Glutamatergic neuron (in vitro differentiated cells): Measurements from ENCODE around the gene VAPB. TPM values are rescaled to one million over a fixed set of nuclear protein-coding genes. Genes with fewer than 3 reads are reported as not detected.

ENCODE experiments used
- DNase-seq: peaks from one replicate; pipeline ENCODE4 v3.0.0; 2022
- H3K27ac Mint-ChIP-seq: one replicate; pipeline ENCODE4 v1.8.0; 2020; ENCODE audit warnings: mild to moderate bottlenecking, mixed read lengths, inconsistent platforms; ENCODE audit not compliant: unreplicated experiment
- H3K27me3 Mint-ChIP-seq: one replicate; pipeline ENCODE4 v1.8.0; 2020; ENCODE audit warnings: mild to moderate bottlenecking, moderate library complexity, mixed read lengths, inconsistent platforms; ENCODE audit not compliant: unreplicated experiment
- H3K36me3 Mint-ChIP-seq: one replicate; pipeline ENCODE4 v1.8.0; 2020; ENCODE audit warnings: mild to moderate bottlenecking, mixed read lengths, inconsistent platforms; ENCODE audit not compliant: unreplicated experiment
- H3K4me1 Mint-ChIP-seq: one replicate; pipeline ENCODE4 v1.8.0; 2020; ENCODE audit warnings: mild to moderate bottlenecking, low read depth, mixed read lengths, inconsistent platforms; ENCODE audit not compliant: unreplicated experiment
- H3K4me3 Mint-ChIP-seq: one replicate; pipeline ENCODE4 v1.8.0; 2020; ENCODE audit warnings: mild to moderate bottlenecking, mixed read lengths, inconsistent platforms; ENCODE audit not compliant: unreplicated experiment
- H3K9me3 Mint-ChIP-seq: one replicate; pipeline ENCODE4 v1.8.0; 2020; ENCODE audit warnings: mild to moderate bottlenecking, moderate library complexity, mixed read lengths, inconsistent platforms; ENCODE audit not compliant: unreplicated experiment
- CTCF ChIP-seq: fragments of 200-600 bp; sonication (generic); IDR thresholded peaks from one replicate; pipeline ENCODE4 v1.5.0; 2021; ENCODE audit not compliant: partially characterized antibody, unreplicated experiment
- total RNA-seq: library from RNA; stranded (reverse); fragmentation: NEBNext Ultra II Directional; extraction: Animal tissue kit (Norgen Biotek cat#: 25700); gene quantifications from one replicate; pipeline ENCODE4 v1.2.1, GENCODE V29; 2021; ENCODE audit not compliant: unreplicated experiment

Gene VAPB
- total RNA-seq, 1 donor from 2014 or later, result 60.5 TPM

- Mint-ChIP-seq H3K27me3 (no peaks in the 10 kb centered on the region), H3K27ac (no peak overlapping the region), H3K36me3 (no peaks in the 10 kb centered on the region), H3K9me3 (no peaks in the 10 kb centered on the region), H3K4me3 (no peak overlapping the region), H3K4me1 (peaks cover 4% of the 10 kb centered on the region)
- no peak for DNase-seq
- TF ChIP-seq CTCF, result no peak
These were observed 16.7 kb downstream of the VAPB start for GRCh38 chr20:58405504-58406291.

GRCh38 chr20:58406422-58407001, 17.5 kb downstream of the VAPB start:
- Mint-ChIP-seq H3K27ac (no peak overlapping the region), H3K9me3 (no peaks in the 10 kb centered on the region), H3K4me1 (peaks cover 4% of the 10 kb centered on the region), H3K36me3 (no peaks in the 10 kb centered on the region), H3K27me3 (no peaks in the 10 kb centered on the region), H3K4me3 (no peak overlapping the region)
- DNase-seq, result no peak
- no peak for TF ChIP-seq CTCF

- Mint-ChIP-seq H3K27me3 (no peaks in the 10 kb centered on the region), H3K36me3 (no peaks in the 10 kb centered on the region), H3K4me1 (peaks cover 4% of the 10 kb centered on the region), H3K4me3 (no peak overlapping the region), H3K27ac (no peak overlapping the region), H3K9me3 (no peaks in the 10 kb centered on the region)
- TF ChIP-seq CTCF, result no peak
- DNase-seq, result no peak
These were observed 18.3 kb downstream of the VAPB start for GRCh38 chr20:58407201-58407873.

GRCh38 chr20:58407966-58408557, 19.0 kb downstream of the VAPB start:
- Mint-ChIP-seq H3K27me3 (no peaks in the 10 kb centered on the region), H3K36me3 (no peaks in the 10 kb centered on the region), H3K4me1 (peaks cover 4% of the 10 kb centered on the region), H3K27ac (no peak overlapping the region), H3K9me3 (no peaks in the 10 kb centered on the region), H3K4me3 (no peak overlapping the region)
- DNase-seq, result no peak
- no peak for TF ChIP-seq CTCF
